Vagina (tissue), 2 donors: Measurements from ENCODE around the gene CCL11. TPM values are rescaled to one million over a fixed set of nuclear protein-coding genes. Genes with fewer than 3 reads are reported as not detected.
A peak's percentile ranks its signal among the peaks of the same experiment; 100 is the strongest.

Source experiments
- DNase-seq, 2 donors: peaks; one replicate each; pipeline ENCODE4 v3.0.0-alpha.2; 2017; ENCODE audit errors: extremely low spot score in 2 of 2
- H3K27ac ChIP-seq: fragments of 200-600 bp; sonication (generic); one replicate; pipeline ENCODE4 v1.5.1; 2019
- H3K27me3 ChIP-seq: fragments of 200-600 bp; sonication (generic); one replicate; pipeline ENCODE4 v1.5.1; 2019
- H3K36me3 ChIP-seq, 2 donors: fragments of 200-600 bp; sonication (generic); one replicate each; pipeline ENCODE4 v1.5.1; 2017 to 2019
- H3K4me1 ChIP-seq: fragments of 200-600 bp; sonication (generic); one replicate; pipeline ENCODE4 v1.5.1; 2019
- H3K4me3 ChIP-seq, 2 donors: fragments of 200-600 bp; sonication (generic); 1 replicate in 1 of 2; 2 replicates in 1 of 2; pipeline ENCODE4 v1.5.1; 2016 to 2019
- H3K9me3 ChIP-seq: fragments of 200-600 bp; sonication (generic); one replicate; pipeline ENCODE4 v1.5.1; 2019
- CTCF ChIP-seq, 3 experiments: fragments of 450-650 bp in 2 of 3; fragments of 200-600 bp in 1 of 3; sonication (generic) in 1 of 3; IDR thresholded peaks; one replicate each; pipeline ENCODE4 v1.5.1; 2017 to 2019; ENCODE audit warnings: antibody characterized with exemption in 3 of 3, mild to moderate bottlenecking in 2 of 3, moderate library complexity in 2 of 3
- POLR2A ChIP-seq, 2 donors: fragments of 450-650 bp; IDR thresholded peaks; one replicate each; pipeline ENCODE4 v1.6.1; 2017; ENCODE audit warnings: antibody characterized with exemption in 2 of 2, mild to moderate bottlenecking in 2 of 2, moderate library complexity in 2 of 2
- POLR2AphosphoS5 ChIP-seq, 2 donors: sonication (generic); formaldehyde crosslinking; IDR thresholded peaks; one replicate each; pipeline ENCODE4 v1.9.0; 2017; ENCODE audit warnings: antibody characterized with exemption in 2 of 2, mild to moderate bottlenecking in 2 of 2, low read depth in 1 of 2; ENCODE audit not compliant: insufficient read depth in 1 of 2
- intact Hi-C: fragments of 100-400 bp; cut with DNase I; formaldehyde crosslinking; loops from one replicate; pipeline ENCODE4 v1.15.1; 2023
- total RNA-seq: library from RNA; depleted of rRNA; stranded (reverse); fragments of >200 nt; gene quantifications from one replicate; pipeline ENCODE4 v1.2.3, GENCODE V29; 2016

The CCL11 gene
- total RNA-seq, 1 donor from 2014 or later, result 1.2 TPM

DNA sequence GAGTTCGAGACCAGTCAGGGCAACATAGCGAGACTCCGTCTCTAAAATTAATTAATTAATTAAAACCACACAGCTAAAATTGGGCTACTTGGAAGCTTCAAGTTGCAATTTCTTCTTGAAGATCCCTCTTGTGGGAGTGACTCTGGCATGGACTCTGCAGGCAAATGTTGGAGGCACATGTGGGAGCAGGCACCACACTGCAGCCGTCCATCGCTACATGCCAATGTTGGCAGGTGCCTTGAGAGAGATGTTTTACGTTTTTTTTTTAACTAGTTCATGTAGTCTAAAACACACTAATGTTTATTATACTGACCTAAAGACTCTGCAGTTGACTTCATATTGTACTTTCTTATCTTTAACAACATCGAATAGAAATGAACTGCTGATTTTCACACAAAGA is 25.7 kb downstream of the CCL11 start:
- Histone ChIP-seq H3K27me3 (no peaks in the 10 kb centered on the region), H3K36me3 (no peaks in the 10 kb centered on the region), H3K4me3 (no peak overlapping the region), H3K9me3 (no peaks in the 10 kb centered on the region), H3K27ac (no peak overlapping the region), H3K4me1 (peaks cover 60% of the 10 kb centered on the region)
- peak; percentile 72 for DNase-seq
- TF ChIP-seq POLR2A (IDR thresholded peaks at IDR 0.05) (no peak), POLR2AphosphoS5 (IDR thresholded peaks at IDR 0.05; ENCODE audit: insufficient read depth in 1 of 2, low read depth in 1 of 2) (no peak), CTCF (IDR thresholded peaks at IDR 0.05) (no peak)
- intact Hi-C loops, result no loop called here

DNA sequence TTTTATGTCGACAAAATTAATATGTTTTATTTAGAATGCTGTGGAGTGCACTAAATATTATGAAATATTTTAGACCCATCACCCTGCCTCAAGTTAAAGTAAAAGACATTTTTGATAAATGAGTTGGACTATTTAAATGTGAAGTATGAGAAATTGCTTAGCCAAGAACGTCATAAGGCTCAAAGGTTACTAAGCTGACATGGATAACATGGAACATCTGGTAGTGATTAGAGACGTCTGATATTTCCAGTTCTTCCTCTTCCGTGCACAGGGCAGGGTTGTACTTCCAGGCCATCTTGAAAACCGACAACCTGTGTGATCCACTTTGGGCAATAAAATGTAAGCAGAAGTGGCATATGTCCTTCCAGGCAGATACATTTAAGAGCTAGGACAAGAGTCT is 26.5 kb downstream of the CCL11 start:
- peaks cover 54% of the 10 kb centered on the region for H3K4me1 ChIP-seq
- H3K9me3 ChIP-seq, result no peaks in the 10 kb centered on the region
- H3K27ac ChIP-seq, result peak overlapping the region; percentile 12
- H3K4me3 ChIP-seq, result no peak overlapping the region
- no peaks in the 10 kb centered on the region for H3K36me3 ChIP-seq
- intact Hi-C loops, result loop anchor here (2.0 kb wide), 1 partner anchor 57 kb away; the partner anchor contains the start of gene CCL2
- TF ChIP-seq POLR2A (IDR thresholded peaks at IDR 0.05), result no peak
- TF ChIP-seq POLR2AphosphoS5 (IDR thresholded peaks at IDR 0.05; ENCODE audit: insufficient read depth in 1 of 2, low read depth in 1 of 2), result peak in 1 of 2 donors; percentile 42
- no peaks in the 10 kb centered on the region for H3K27me3 ChIP-seq
- DNase-seq, result peak in 1 of 2 donors; percentile 79

GRCh38 chr17:34313164-34313563 is 27.6 kb downstream of the CCL11 start:
- no peak overlapping the region for H3K4me3 ChIP-seq
- intact Hi-C loops, result loop anchor here (2.0 kb wide), 1 partner anchor 58 kb away; the partner anchor contains the start of gene CCL2
- H3K36me3 ChIP-seq, result no peaks in the 10 kb centered on the region
- no peaks in the 10 kb centered on the region for H3K27me3 ChIP-seq
- peak overlapping the region; percentile 12 for H3K27ac ChIP-seq
- DNase-seq, result peak in 1 of 2 donors; percentile 54
- peaks cover 47% of the 10 kb centered on the region for H3K4me1 ChIP-seq
- no peaks in the 10 kb centered on the region for H3K9me3 ChIP-seq
- TF ChIP-seq POLR2A (IDR thresholded peaks at IDR 0.05) (no peak), POLR2AphosphoS5 (IDR thresholded peaks at IDR 0.05; ENCODE audit: insufficient read depth in 1 of 2, low read depth in 1 of 2) (no peak), CTCF (IDR thresholded peaks at IDR 0.05) (no peak)

DNA sequence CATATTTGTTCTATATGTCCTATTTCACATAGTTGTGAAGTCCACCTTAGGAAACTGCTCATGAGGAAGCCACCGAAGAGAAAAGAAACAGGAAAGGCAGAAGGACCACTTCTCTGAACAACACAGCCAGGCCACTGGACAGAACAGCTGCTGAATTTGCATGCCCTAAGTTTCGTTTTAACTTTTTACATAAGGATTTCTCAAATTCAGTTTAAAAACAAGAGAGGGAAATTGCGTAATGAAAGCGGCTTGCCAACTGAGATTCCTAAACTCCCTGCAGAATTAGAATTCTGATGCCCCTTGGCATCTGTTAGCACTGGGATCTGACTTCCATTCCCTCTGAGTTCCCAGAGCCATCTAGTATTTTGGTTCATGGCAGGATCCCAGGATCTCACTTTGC is 28.7 kb downstream of the CCL11 start:
- DNase-seq, result peak in 1 of 2 donors; percentile 81
- intact Hi-C loops, result no loop called here
- H3K4me1 ChIP-seq, result peaks cover 53% of the 10 kb centered on the region
- H3K4me3 ChIP-seq, result no peak overlapping the region
- H3K27ac ChIP-seq, result peak overlapping the region; percentile 12
- no peaks in the 10 kb centered on the region for H3K36me3 ChIP-seq
- H3K9me3 ChIP-seq, result no peaks in the 10 kb centered on the region
- TF ChIP-seq CTCF (IDR thresholded peaks at IDR 0.05) (no peak), POLR2AphosphoS5 (IDR thresholded peaks at IDR 0.05; ENCODE audit: insufficient read depth in 1 of 2, low read depth in 1 of 2) (peak in 1 of 2 donors; percentile 63)
- no peaks in the 10 kb centered on the region for H3K27me3 ChIP-seq

GRCh38 chr17:34318474-34318873 is 32.9 kb downstream of the CCL11 start:
- TF ChIP-seq POLR2A (IDR thresholded peaks at IDR 0.05), result no peak
- TF ChIP-seq CTCF (IDR thresholded peaks at IDR 0.05), result no peak
- no peak for TF ChIP-seq POLR2AphosphoS5 (IDR thresholded peaks at IDR 0.05; ENCODE audit: insufficient read depth in 1 of 2, low read depth in 1 of 2)
- Histone ChIP-seq H3K4me3 (no peak overlapping the region), H3K27me3 (no peaks in the 10 kb centered on the region)

More at GRCh38 chr17:34318474-34318873, 32.9 kb downstream of the CCL11 start:
- intact Hi-C loops, result no loop called here
- no peak for DNase-seq
- no peaks in the 10 kb centered on the region for H3K36me3 ChIP-seq
- no peak overlapping the region for H3K27ac ChIP-seq
- H3K9me3 ChIP-seq, result no peaks in the 10 kb centered on the region
- H3K4me1 ChIP-seq, result peaks cover 30% of the 10 kb centered on the region
